ENCODE results near the gene RASSF10.

The RASSF10 gene

GRCh38 chr11:12966002-12966401 lies 43.1 kb upstream of the RASSF10 start:
- no peak for TF ChIP-seq CTCF (IDR thresholded peaks at IDR 0.05)
- Histone ChIP-seq H3K27ac (no peak overlapping the region), H3K4me3 (no peak overlapping the region)
- no peak for DNase-seq (ENCODE audit: low spot score)

GRCh38 chr11:12968101-12968500 lies 41.0 kb upstream of the RASSF10 start:
- Histone ChIP-seq H3K27ac (no peak overlapping the region), H3K4me3 (no peak overlapping the region)
- TF ChIP-seq CTCF (IDR thresholded peaks at IDR 0.05): no peak
- no peak for DNase-seq (ENCODE audit: low spot score)

- no peak for TF ChIP-seq CTCF (IDR thresholded peaks at IDR 0.05)
- H3K27ac ChIP-seq: no peak overlapping the region
- DNase-seq (ENCODE audit: low spot score): no peak
- no peak overlapping the region for H3K4me3 ChIP-seq
These were observed 40.3 kb upstream of the RASSF10 start for GRCh38 chr11:12968826-12969225.

GRCh38 chr11:12971955-12972354 lies 37.2 kb upstream of the RASSF10 start:
- Histone ChIP-seq H3K27ac (no peak overlapping the region), H3K4me3 (no peak overlapping the region)
- no peak for DNase-seq (ENCODE audit: low spot score)
- TF ChIP-seq CTCF (IDR thresholded peaks at IDR 0.05): no peak

GRCh38 chr11:12973528-12974181 lies 35.5 kb upstream of the RASSF10 start:
- TF ChIP-seq CTCF (IDR thresholded peaks at IDR 0.05): no peak
- Histone ChIP-seq H3K4me3 (no peak overlapping the region), H3K27ac (no peak overlapping the region)
- no peak for DNase-seq (ENCODE audit: low spot score)

- Histone ChIP-seq H3K27ac (no peak overlapping the region), H3K4me3 (no peak overlapping the region)
- no peak for DNase-seq (ENCODE audit: low spot score)
- TF ChIP-seq CTCF (IDR thresholded peaks at IDR 0.05): no peak
These were observed 33.9 kb upstream of the RASSF10 start for GRCh38 chr11:12975195-12975594.

GRCh38 chr11:12979928-12980689 lies 29.0 kb upstream of the RASSF10 start:
- TF ChIP-seq CTCF (IDR thresholded peaks at IDR 0.05): no peak
- Histone ChIP-seq H3K27ac (no peak overlapping the region), H3K4me3 (no peak overlapping the region)
- no peak for DNase-seq (ENCODE audit: low spot score)

All from coronary artery (tissue), 2 donors.